ENCODE data around the gene DHX9.
A peak's percentile ranks its signal among the peaks of the same experiment; 100 is the strongest.

Gene DHX9

DNA sequence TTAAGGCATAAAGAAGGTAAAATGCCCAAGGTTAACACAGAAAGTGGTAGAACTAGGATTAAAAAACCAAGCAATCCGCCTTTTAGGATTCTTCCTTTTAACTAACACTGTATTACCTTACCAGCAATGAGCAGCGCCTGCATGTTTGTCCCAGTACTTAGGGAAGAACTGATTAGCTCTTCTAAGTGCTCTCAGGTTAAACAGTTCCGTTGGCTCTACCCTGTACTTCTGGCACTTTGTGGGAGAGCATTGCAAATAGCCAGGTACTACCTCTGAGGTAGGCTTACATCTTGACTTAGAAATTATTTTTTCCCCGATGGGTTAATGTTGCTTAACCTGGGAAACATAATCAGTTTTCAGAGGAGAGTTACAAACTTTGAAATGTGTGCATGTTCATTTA, 21.5 kb downstream of the DHX9 start:
- H3K4me3 Mint-ChIP-seq = no peak overlapping the region
- H3K36me3 Mint-ChIP-seq = peaks cover 55% of the 10 kb centered on the region
- no peaks in the 10 kb centered on the region for H3K27me3 Mint-ChIP-seq
- no peak for ATAC-seq
- no peak overlapping the region for H3K27ac Mint-ChIP-seq
- H3K4me1 Mint-ChIP-seq = no peaks in the 10 kb centered on the region
- no peaks in the 10 kb centered on the region for H3K9me3 Mint-ChIP-seq

DNA sequence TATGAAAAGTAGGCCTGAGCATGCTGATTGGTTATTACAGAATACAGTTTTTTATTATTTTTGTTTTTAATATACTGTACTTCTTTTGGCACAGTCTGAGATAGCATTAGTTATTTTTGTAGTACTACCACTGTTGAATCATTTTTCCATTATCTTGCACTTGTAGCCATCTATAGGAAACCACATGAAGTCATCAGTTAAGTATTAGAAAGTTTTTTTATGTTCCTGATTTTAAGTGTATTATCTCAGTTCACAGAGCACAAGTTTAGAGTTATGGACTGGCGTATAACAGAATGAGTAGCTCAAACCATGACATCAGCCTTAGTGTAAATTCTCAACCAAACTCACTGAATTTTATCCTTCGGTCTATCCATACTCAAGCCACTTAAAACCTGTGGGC, 22.8 kb downstream of the DHX9 start:
- H3K27ac Mint-ChIP-seq = no peak overlapping the region
- H3K4me3 Mint-ChIP-seq = no peak overlapping the region
- no peaks in the 10 kb centered on the region for H3K27me3 Mint-ChIP-seq
- peaks cover 67% of the 10 kb centered on the region for H3K36me3 Mint-ChIP-seq
- no peaks in the 10 kb centered on the region for H3K9me3 Mint-ChIP-seq
- H3K4me1 Mint-ChIP-seq = no peaks in the 10 kb centered on the region
- no peak for ATAC-seq

DNA sequence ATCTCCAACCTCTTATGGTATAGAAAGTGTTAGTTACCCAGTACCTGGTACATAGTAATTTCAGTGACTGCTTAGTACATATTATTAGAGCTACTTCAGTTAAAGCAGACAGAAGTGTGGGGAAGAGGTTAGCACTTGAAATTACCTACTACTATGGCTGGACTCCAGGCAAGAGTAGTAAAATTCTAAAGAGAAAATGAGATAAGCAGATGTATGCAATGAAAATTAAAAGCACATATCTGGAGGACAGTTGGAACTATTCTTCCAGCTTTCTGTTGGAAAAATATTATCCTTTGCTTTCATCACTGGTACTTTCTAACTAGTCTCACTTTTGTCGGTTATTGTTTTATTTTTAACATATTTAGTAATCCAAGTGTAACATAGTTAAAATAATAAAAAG, 23.7 kb downstream of the DHX9 start:
- ATAC-seq = no peak
- no peaks in the 10 kb centered on the region for H3K4me1 Mint-ChIP-seq
- H3K27ac Mint-ChIP-seq = no peak overlapping the region
- H3K4me3 Mint-ChIP-seq = no peak overlapping the region
- H3K9me3 Mint-ChIP-seq = no peaks in the 10 kb centered on the region
- no peaks in the 10 kb centered on the region for H3K27me3 Mint-ChIP-seq
- H3K36me3 Mint-ChIP-seq = peaks cover 72% of the 10 kb centered on the region

DNA sequence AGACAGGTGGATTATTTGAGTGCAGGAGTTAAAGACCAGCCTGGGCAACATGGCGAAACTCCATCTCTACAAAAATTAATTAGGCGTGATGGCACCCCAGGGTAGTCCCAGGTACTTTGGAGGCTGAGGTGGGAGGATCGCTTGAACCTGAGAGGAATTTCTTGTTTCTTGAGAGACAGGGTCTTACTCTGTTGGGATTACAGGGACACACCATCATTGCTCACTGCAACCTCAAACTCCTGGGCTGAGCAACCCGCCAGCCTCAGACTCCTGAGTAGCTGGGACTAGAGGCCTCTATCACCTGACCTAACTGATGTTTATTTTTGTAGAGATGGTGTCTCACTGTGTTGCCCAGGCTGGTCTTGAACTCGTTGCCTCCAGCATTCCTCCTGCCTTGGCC, 24.8 kb downstream of the DHX9 start:
- no peak for ATAC-seq
- no peaks in the 10 kb centered on the region for H3K4me1 Mint-ChIP-seq
- no peak overlapping the region for H3K27ac Mint-ChIP-seq
- no peaks in the 10 kb centered on the region for H3K9me3 Mint-ChIP-seq
- H3K36me3 Mint-ChIP-seq = peaks cover 62% of the 10 kb centered on the region
- no peak overlapping the region for H3K4me3 Mint-ChIP-seq
- H3K27me3 Mint-ChIP-seq = no peaks in the 10 kb centered on the region

DNA sequence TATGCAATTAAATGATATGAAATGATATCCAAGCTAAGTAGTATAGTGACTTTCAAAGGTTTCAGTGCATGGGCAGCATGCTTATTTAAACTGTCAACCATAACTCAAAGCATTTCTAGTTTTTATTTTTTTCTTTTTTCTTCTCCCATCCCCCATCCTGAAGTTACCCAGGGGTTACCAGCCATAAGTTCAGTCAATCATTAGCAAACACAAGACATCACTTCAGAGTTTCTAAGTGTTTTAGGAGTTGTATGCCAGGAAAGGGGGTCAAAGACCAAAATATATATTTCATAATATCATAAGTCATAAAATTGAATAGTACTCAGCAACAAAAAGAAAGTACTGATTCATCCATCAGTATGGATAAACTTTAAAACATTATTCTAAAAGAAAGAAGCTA, 28.7 kb downstream of the DHX9 start:
- no peaks in the 10 kb centered on the region for H3K4me1 Mint-ChIP-seq
- no peak for ATAC-seq
- H3K27me3 Mint-ChIP-seq = no peaks in the 10 kb centered on the region
- H3K27ac Mint-ChIP-seq = no peak overlapping the region
- H3K4me3 Mint-ChIP-seq = no peak overlapping the region
- peaks cover 68% of the 10 kb centered on the region for H3K36me3 Mint-ChIP-seq
- H3K9me3 Mint-ChIP-seq = no peaks in the 10 kb centered on the region

DNA sequence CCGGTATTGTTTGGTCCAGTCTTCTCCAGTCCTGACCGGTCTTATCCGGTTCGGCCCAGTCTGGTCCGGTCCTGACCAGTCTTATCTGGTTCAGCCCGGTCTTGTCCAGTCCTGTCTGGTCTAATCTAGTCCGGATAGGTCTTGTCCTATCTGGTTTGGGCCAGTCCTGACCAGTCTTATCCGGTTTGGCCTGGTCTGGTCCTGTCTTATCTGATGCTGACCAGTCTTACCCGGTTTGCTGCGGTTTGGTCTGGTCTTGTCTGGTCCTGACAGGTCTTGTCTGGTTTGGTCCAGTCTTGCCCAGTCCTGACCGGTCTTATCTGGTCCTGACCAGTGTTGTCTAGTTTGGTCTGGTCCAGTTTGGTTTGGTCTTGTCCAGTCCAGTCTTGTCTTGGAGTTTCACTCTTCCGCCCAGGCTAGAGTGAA, 30.1 kb downstream of the DHX9 start:
- Mint-ChIP-seq H3K27me3 (no peaks in the 10 kb centered on the region), H3K4me3 (no peak overlapping the region), H3K4me1 (no peaks in the 10 kb centered on the region), H3K36me3 (peaks cover 79% of the 10 kb centered on the region), H3K27ac (no peak overlapping the region), H3K9me3 (no peaks in the 10 kb centered on the region)
- ATAC-seq = no peak

DNA sequence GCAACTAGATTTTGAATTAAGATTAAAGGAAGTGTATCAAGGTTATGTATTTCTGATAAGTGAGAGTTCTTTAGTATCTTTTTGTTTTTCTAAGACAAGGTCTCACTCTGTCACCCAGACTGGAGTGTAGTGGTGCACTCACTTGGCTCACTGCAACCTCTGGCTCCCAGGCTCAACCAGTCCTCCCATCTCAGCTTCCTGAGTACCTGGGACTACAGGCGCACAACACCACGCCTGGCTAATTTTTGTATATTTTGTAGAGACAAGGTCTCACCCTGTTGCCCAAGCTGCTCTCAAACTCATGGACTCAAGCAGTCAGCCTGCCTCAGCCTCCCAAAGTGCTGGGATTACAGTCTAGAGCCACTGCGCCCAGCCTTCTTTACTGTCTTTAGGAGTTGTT, 33.7 kb downstream of the DHX9 start:
- no peaks in the 10 kb centered on the region for H3K27me3 Mint-ChIP-seq
- H3K4me1 Mint-ChIP-seq = no peaks in the 10 kb centered on the region
- no peak overlapping the region for H3K4me3 Mint-ChIP-seq
- ATAC-seq = no peak
- H3K36me3 Mint-ChIP-seq = peaks cover 64% of the 10 kb centered on the region
- H3K9me3 Mint-ChIP-seq = no peaks in the 10 kb centered on the region
- peak overlapping the region; percentile 8 for H3K27ac Mint-ChIP-seq

DNA sequence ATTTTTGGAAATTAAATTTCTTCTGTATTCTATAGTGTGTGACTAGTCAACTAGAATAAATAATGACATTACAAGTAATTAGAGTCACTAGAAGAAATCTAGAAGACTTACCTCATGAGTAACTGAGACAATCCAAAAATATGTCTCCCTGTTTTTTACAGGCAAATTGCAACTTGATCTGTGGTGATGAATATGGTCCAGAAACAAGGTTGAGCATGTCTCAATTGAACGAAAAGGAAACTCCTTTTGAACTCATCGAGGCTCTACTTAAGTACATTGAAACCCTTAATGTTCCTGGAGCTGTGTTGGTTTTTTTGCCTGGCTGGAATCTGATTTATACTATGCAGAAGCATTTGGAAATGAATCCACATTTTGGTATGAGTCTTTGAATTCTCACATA, 36.7 kb downstream of the DHX9 start:
- H3K27ac Mint-ChIP-seq = no peak overlapping the region
- H3K4me3 Mint-ChIP-seq = no peak overlapping the region
- H3K9me3 Mint-ChIP-seq = no peaks in the 10 kb centered on the region
- peaks cover 77% of the 10 kb centered on the region for H3K36me3 Mint-ChIP-seq
- H3K4me1 Mint-ChIP-seq = no peaks in the 10 kb centered on the region
- H3K27me3 Mint-ChIP-seq = no peaks in the 10 kb centered on the region
- ATAC-seq = no peak

DNA sequence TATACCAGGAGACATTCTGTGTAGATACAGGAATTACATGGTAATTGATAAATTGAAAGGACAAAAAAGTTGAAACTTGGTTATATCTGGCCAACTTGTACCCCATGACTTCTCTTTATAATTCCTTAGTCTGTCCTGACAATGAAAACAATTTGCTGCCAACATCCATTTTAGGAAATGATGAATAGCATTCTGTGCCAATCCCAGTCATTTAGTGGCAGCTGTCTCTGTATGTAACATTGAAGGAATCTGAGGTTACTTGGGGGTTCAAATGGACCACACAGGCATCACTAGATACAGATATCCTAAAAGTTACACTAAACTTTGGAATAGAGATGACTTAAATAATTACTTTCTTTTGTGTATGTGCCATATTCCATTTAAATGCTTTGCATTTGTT, 38.2 kb downstream of the DHX9 start:
- no peak overlapping the region for H3K27ac Mint-ChIP-seq
- H3K27me3 Mint-ChIP-seq = no peaks in the 10 kb centered on the region
- H3K4me1 Mint-ChIP-seq = no peaks in the 10 kb centered on the region
- no peak overlapping the region for H3K4me3 Mint-ChIP-seq
- no peak for ATAC-seq
- H3K9me3 Mint-ChIP-seq = no peaks in the 10 kb centered on the region
- peaks cover 79% of the 10 kb centered on the region for H3K36me3 Mint-ChIP-seq

DNA sequence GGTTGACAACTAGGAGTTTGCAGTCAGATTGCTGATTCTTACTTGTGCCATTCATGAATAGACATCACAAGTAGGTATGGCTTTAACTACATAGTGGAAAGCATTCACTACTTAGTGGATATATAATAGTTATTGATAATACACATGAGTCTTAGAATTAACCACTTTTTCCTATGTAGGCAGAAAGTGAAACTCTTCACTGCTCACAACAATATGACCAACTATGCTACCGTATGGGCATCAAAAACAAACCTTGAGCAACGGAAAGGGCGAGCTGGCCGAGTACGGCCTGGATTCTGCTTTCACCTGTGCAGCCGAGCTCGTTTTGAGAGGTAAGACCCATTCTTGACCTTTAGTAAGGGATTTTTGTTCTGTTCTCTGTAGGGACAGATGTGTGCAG, 38.7 kb downstream of the DHX9 start:
- no peak for ATAC-seq
- Mint-ChIP-seq H3K36me3 (peaks cover 82% of the 10 kb centered on the region), H3K4me3 (no peak overlapping the region), H3K27ac (no peak overlapping the region), H3K27me3 (no peaks in the 10 kb centered on the region), H3K4me1 (no peaks in the 10 kb centered on the region), H3K9me3 (no peaks in the 10 kb centered on the region)

DNA sequence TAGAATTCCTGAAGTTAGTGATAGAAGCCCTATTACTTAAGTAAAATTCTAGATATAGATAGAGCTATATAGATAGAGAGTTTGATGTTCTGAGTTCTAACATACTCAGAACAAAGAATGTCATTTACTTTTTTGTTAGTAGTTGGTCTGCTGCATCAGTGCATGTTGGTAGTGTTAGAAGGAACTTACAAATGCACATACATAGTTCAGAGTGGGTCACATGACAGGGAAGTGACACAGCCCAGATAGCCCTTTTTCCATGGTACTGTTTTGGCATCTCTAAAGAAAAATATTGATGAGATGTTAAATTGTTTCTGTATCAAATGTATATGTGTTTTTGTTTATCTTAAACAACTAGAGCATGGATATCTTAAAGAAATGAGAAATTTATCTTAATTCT, 45.7 kb downstream of the DHX9 start:
- no peak for ATAC-seq
- Mint-ChIP-seq H3K9me3 (no peaks in the 10 kb centered on the region), H3K4me3 (no peak overlapping the region), H3K4me1 (peaks cover 7% of the 10 kb centered on the region), H3K36me3 (peaks cover 83% of the 10 kb centered on the region), H3K27me3 (no peaks in the 10 kb centered on the region), H3K27ac (no peak overlapping the region)

DNA sequence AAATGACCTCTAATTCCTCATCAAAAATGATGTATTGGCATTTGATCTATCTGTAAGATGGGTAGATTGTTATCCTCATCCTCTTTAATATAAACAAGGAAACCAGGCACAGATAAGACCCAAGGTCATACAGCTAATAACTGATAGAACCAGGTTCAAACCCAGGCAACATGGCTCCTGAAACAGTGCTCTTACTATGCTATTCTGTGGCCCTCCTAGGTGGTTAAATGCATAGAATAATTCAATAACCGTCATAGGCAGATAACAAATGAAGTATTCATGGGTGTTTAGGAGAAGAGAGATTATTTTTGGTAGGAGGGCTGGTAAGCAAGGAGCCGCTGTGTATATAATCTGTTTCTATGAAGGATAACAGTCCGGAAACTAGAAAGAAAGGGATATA, 46.4 kb downstream of the DHX9 start:
- Mint-ChIP-seq H3K4me3 (no peak overlapping the region), H3K36me3 (peaks cover 77% of the 10 kb centered on the region), H3K4me1 (peaks cover 7% of the 10 kb centered on the region), H3K9me3 (no peaks in the 10 kb centered on the region), H3K27me3 (no peaks in the 10 kb centered on the region), H3K27ac (no peak overlapping the region)
- ATAC-seq = no peak

DNA sequence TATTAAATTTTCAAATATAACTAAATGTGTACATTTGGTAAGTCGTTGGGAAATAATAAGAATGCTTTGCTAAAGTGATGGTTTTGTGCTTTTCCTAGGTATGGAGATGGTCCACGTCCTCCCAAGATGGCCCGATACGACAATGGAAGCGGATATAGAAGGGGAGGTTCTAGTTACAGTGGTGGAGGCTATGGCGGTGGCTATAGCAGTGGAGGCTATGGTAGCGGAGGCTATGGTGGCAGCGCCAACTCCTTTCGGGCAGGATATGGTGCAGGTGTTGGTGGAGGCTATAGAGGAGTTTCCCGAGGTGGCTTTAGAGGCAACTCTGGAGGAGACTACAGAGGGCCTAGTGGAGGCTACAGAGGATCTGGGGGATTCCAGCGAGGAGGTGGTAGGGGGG, 47.8 kb downstream of the DHX9 start:
- Mint-ChIP-seq H3K9me3 (peaks cover 3% of the 10 kb centered on the region), H3K4me3 (no peak overlapping the region), H3K27ac (no peak overlapping the region), H3K4me1 (peaks cover 7% of the 10 kb centered on the region), H3K36me3 (peaks cover 64% of the 10 kb centered on the region), H3K27me3 (no peaks in the 10 kb centered on the region)
- no peak for ATAC-seq

DNA sequence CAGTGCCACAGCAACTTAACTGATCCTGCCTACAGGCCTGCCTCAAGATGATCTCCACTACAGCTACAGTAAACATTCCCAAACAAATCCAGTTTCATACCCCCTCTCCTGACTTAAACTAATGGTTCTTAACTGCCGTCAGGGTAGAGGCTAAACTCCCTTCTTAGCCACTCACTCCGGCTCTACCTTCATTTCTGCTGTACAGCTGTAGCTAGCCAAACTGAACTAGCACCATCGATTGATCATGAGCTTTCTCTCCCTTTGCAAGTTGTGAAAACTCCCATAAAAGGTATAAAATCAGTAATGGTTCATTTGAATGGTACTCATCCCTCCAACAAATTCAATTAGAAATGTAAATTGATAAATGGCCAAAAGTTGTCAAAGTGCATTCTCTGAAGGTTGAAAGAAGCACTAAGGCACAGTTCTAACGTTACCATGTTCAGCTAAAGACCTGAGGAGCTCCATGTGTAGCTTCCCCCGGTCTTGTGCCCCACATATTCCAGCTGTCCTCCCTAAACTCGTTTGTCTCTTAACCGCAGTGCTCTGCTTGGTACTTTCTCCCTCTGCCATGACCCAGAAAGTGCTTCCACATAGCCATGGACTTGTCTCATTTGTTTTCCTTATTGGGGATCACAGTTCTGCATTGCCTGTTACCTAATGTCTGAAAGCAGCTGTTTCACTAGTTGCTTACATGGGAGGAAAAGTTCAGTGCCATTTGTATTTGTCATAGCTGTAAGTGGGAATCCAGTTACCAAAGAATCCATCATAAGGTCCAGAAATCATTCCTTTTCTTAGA, 49.8 kb downstream of the DHX9 start:
- Mint-ChIP-seq H3K36me3 (peaks cover 50% of the 10 kb centered on the region), H3K4me1 (peaks cover 7% of the 10 kb centered on the region), H3K27ac (no peak overlapping the region), H3K27me3 (no peaks in the 10 kb centered on the region), H3K9me3 (peaks cover 5% of the 10 kb centered on the region), H3K4me3 (no peak overlapping the region)
- ATAC-seq = no peak

DNA sequence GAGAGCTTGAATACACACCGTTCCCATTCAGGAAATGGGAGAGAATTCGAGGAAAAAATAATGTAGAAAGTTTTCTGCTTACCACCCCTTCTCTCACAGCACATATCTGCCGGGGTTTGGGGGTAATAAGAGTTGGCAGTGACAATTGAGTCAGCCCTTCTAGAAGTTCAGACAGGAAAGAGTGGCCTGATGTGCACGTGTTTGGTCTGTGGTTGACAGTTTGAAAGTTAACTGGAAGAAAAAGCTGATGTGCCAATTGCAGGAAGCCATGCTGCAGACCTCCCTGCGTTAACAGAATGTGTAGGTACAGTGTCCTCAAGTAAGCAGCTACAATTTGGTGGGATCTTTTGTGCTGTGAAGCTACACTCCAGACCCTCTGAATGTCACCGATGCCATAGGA, 50.9 kb downstream of the DHX9 start:
- no peak overlapping the region for H3K4me3 Mint-ChIP-seq
- H3K36me3 Mint-ChIP-seq = peaks cover 44% of the 10 kb centered on the region
- H3K27ac Mint-ChIP-seq = no peak overlapping the region

DNA sequence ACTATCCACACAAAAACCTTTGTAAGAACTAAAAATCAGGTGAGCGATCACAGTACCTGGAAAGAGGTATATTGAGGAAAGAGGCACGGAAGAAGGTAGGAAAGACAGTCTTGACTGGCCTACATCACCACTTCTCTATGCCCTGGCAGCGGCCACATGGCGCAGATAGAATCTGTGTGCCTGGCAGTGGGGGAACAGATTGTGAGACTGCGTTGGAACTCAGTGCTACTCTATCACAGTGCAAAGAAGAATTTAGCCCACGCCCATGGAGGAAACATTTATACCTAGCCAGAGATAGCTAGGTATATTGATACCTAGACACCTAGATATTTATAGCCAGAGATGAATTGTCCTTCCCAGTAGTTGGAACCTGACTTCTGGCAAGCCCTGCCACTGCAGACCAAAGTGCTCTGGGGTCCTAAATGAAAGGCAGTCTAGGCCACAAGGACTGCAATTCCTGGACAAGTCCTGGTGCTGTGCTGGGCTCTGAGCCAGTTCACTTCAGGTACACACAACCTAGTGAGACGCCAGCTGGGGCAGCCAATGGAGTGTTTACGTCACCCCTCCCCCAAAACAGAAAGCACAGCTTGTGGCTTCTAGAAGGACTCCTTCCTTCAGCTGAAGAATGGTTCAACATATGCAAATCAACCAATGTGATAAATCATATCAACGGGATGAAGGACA, 51.9 kb downstream of the DHX9 start:
- H3K4me3 Mint-ChIP-seq = no peak overlapping the region
- H3K36me3 Mint-ChIP-seq = peaks cover 33% of the 10 kb centered on the region
- peaks cover 7% of the 10 kb centered on the region for H3K4me1 Mint-ChIP-seq
- ATAC-seq = peak; percentile 16
- H3K27ac Mint-ChIP-seq = no peak overlapping the region
- H3K9me3 Mint-ChIP-seq = peaks cover 8% of the 10 kb centered on the region
- no peaks in the 10 kb centered on the region for H3K27me3 Mint-ChIP-seq

More for the DNA sequence above, 50.9 kb downstream of the DHX9 start:
- Mint-ChIP-seq H3K4me1 (peaks cover 7% of the 10 kb centered on the region), H3K9me3 (peaks cover 8% of the 10 kb centered on the region), H3K27me3 (no peaks in the 10 kb centered on the region)
- peak; percentile 36 for ATAC-seq
